Endometrium (tissue), 2 donors: ENCODE results near the gene NUDC.

Experiments used
- FAIRE-seq: peaks from 2 replicates; lab custom pipeline; 2012; peaks lifted over from hg19 to GRCh38; lab: Jason Lieb, UNC
- donor health status: control.
- donor health status: control.

NUDC gene

DNA sequence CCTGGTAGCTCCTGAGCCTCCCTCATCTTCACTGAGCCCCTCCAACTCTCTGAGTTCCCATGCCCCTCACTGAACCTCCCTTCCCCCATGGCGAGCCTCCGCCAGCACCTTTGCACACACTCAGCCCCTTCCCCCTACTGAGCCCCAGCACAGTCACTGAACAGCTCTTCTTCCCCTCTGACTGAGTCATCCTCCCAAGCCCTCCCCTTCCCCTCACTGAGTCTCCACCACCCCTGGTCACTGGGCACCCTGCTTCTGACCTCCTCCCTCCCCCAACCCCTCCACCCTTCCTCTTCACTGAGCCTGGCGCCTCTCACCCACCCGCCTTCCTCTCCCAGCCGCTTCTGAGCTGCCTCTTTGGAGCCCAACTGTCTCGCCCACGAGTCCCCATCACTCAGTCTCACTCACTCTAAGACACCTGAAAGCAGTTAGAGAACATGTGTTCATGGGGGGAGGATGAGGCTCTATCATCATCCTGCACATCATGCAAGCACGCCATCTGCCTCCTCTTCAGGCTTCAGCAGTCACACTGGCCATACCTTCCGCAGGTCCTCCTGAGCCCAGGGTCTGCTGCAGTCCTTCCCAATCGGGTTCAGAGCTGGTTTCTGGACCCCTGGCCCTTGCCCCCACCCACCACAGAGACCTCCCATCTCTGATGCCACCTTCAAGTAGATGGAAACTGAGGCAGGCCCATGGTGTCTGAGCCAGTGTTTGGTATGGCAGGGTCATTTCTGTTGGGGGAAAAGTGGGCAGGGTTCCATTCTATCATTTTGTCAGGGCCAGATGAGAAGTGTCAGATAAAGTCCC, 70.0 kb downstream of the NUDC start:
- no peak for FAIRE-seq

DNA sequence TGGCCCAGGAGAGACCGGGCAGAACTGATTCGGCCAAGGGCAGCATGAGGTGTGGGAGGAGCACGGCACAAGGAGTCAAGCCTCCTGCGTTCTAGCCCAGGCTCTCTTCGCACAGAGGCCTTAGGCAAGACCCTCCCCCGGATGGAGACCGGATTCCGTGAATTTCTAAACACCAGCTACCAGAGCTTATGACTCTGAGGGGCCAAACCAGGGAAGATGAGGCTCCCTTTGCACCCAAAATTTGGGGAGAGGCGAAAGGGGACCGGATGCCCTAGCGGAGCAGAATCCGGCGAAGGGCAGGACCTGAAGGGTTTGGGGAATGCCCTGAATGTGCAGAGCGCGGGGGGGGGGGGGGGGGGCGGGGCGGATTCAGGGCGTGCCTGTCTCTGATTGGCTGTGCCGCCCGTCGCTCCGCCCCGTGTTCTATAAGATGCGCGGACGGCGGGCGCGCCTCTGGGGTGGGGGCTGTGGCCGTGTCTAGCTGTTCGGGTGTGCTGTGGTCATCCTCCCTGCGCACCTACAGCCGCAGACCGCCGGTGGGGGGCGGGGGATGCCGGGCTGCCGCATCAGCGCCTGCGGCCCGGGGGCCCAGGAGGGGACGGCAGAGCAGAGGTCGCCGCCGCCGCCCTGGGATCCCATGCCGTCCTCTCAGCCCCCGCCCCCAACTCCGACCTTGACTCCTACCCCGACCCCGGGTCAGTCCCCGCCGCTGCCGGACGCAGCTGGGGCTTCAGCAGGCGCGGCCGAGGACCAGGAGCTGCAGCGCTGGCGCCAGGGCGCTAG, 71.9 kb downstream of the NUDC start, which contains the start of gene TRNP1:
TRNP1 (plus strand) TSS at position 456 of the 783 bp plus-strand sequence; CDS start at position 551, 95 bp downstream.
- no peak for FAIRE-seq

DNA sequence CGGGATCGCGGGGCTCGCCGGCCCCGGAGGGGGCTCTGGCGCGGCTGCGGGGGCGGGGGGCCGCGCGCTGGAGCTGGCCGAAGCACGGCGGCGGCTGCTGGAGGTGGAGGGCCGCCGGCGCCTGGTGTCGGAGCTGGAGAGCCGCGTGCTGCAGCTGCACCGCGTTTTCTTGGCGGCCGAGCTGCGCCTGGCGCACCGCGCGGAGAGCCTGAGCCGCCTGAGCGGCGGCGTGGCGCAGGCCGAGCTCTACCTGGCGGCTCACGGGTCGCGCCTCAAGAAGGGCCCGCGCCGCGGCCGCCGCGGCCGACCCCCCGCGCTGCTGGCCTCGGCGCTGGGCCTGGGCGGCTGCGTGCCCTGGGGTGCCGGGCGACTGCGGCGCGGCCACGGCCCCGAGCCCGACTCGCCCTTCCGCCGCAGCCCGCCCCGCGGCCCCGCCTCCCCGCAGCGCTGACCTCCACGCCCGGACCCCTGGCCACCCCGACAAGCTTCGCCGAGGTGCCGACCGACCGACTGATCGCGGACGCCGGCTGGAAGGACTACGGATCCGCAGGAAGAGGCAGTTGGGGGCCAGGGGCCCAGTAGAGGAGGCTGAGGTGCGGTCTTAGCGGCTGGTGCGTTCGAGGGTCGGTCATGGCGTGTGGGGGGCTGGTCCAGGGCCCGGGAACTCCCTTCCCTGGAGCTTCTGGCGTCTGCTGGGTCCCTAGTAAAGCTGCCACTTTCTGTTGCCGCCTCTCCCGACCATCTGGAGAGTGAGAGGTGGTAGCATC, 72.7 kb downstream of the NUDC start:
- FAIRE-seq: no peak

DNA sequence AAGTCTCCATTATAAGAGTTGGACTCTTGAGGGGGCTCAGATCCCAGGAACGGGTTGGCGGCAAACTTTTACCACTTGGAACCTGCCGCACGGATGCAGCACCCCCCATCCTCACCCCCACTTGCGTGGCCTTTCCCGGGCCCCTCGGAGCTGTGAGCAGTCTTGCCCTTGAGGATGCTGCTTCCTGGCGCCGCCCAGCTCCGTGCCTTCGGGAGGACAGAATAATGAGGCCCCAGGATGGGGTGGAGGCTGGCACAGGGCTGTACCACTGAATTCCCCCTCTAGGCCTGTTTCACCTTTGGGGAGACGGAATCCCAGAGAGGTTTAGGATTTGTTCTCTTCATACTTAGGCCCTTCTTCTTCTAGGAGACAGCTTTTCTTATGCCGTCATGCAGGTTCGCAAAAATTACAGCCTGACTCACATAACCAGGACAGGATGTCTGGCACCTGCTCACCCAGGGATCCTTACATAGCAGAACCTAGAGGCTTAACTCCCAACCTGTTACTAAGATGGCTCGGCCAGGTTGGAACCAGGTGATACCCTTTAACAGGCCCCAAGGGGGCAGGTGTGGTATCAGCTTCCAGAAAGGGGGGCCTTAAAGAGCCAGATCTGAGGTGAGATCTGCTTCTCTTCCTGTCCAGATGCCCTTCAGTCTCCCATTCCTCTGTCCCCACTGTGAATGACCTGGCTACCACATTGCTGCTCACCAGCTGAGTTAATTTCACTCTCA, 73.4 kb downstream of the NUDC start:
- no peak for FAIRE-seq

DNA sequence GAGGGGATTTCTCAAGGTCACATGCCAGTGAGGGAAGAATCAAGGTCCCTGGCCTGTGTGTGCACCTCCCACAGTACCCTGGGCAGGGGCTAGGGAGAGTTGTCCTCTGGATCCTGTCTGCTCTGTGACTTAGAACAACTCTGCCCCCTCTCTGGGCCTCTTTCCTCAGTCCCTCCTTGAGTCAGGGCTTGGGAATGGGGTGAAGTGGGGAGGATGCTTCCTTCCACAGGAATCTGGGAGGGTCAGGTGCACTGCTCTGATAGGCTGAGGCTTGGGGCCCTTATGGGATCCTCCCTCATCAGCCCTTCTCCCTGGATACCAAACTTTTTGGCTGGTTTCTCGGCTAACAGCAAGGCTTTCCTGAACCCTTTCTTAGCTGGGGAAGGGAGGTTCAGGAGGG, 74.5 kb downstream of the NUDC start:
- no peak for FAIRE-seq
